GM12891 (cell line): ENCODE results near the gene TMC6.
"Not testable (repeated sequence)": the region's sequence is repeated elsewhere in the genome, so short reads cannot be mapped to it uniquely, and the experiment has no call there.

Experiments used
- DNase-seq: peaks from one replicate; pipeline ENCODE4 v3.0.0; 2011; ENCODE audit warnings: low spot score; ENCODE audit not compliant: insufficient read length
- FAIRE-seq: peaks from 2 replicates; lab custom pipeline; 2011; peaks lifted over from hg19 to GRCh38; lab: Jason Lieb, UNC
- PAX5 ChIP-seq: IDR thresholded peaks from 2 replicates; pipeline ENCODE4 v1.6.1; 2011; ENCODE audit warnings: low read length, moderate library complexity, mild to moderate bottlenecking; ENCODE audit not compliant: insufficient read depth, severe bottlenecking
- POLR2A ChIP-seq: IDR thresholded peaks from 2 replicates; pipeline ENCODE4 v1.6.1; 2011; ENCODE audit warnings: low read depth, low read length, control low read depth
- POLR2AphosphoS5 ChIP-seq: IDR thresholded peaks from 2 replicates; pipeline ENCODE4 v1.6.1; 2011; ENCODE audit warnings: low read depth, low read length, control low read depth
- POU2F2 ChIP-seq: IDR thresholded peaks from 2 replicates; pipeline ENCODE4 v1.6.1; 2011; ENCODE audit warnings: low read depth, mild to moderate bottlenecking, control low read depth, low read length, moderate library complexity
- SPI1 ChIP-seq: IDR thresholded peaks from 2 replicates; pipeline ENCODE4 v1.6.1; 2011; ENCODE audit warnings: low read depth, low read length, control low read depth
- TAF1 ChIP-seq: IDR thresholded peaks from 2 replicates; pipeline ENCODE4 v1.6.1; 2011; ENCODE audit warnings: low read depth, low read length, control low read depth

TMC6 gene

GRCh38 chr17:78144147-78144719, 15.7 kb upstream of the TMC6 start:
- FAIRE-seq (no peak), DNase-seq (no peak)
- TF ChIP-seq SPI1 (peak; percentile 63), TAF1 (no peak), POU2F2 (no peak), PAX5 (no peak), POLR2AphosphoS5 (no peak), POLR2A (0 out of 2 replicates have a peak, but pooled peaks have one; percentile 0)

GRCh38 chr17:78143214-78144146, 14.9 kb upstream of the TMC6 start:
- FAIRE-seq (no peak), DNase-seq (no peak)
- no peak for TF ChIP-seq TAF1
- TF ChIP-seq POLR2A = peak; percentile 34; the same call in 1 of the 2 replicates

GRCh38 chr17:78142119-78142861, 13.7 kb upstream of the TMC6 start:
- TF ChIP-seq SPI1 (no peak), PAX5 (no peak), POLR2A (no peak), POLR2AphosphoS5 (no peak), TAF1 (no peak), POU2F2 (no peak)
- DNase-seq (no peak), FAIRE-seq (peak; percentile 26)

- no peak for TF ChIP-seq POLR2A
- no peak for TF ChIP-seq SPI1
- TF ChIP-seq POLR2AphosphoS5 = no peak
- FAIRE-seq = no peak
- DNase-seq = no peak
Measured at GRCh38 chr17:78141437-78142118, 13.0 kb upstream of the TMC6 start.

GRCh38 chr17:78140169-78141051, 11.9 kb upstream of the TMC6 start:
- TF ChIP-seq SPI1 = 0 out of 2 replicates have a peak, but pooled peaks have one; percentile 35
- no peak for TF ChIP-seq POLR2A
- TF ChIP-seq PAX5 = no peak
- TF ChIP-seq POLR2AphosphoS5 = peak; percentile 57
- no peak for TF ChIP-seq TAF1
- FAIRE-seq = peak; percentile 97
- DNase-seq = peak; percentile 88

- not testable (repeated sequence) for DNase-seq, FAIRE-seq
Measured at GRCh38 chr17:78139861-78140168, 11.3 kb upstream of the TMC6 start.

GRCh38 chr17:78138204-78139060, 9.9 kb upstream of the TMC6 start:
- FAIRE-seq (no peak), DNase-seq (no peak)
- TF ChIP-seq PAX5 = no peak
- no peak for TF ChIP-seq POLR2AphosphoS5
- no peak for TF ChIP-seq POU2F2
- TF ChIP-seq TAF1 = no peak
- TF ChIP-seq POLR2A = no peak
- TF ChIP-seq SPI1 = no peak
